Tibial artery (tissue), 4 donors: Measurements from ENCODE around the gene PTPRH.

ENCODE experiments used
- DNase-seq, 2 donors: peaks; one replicate each; pipeline ENCODE4 v3.0.0-alpha.2; 2019
- H3K27ac ChIP-seq, 2 donors: fragments of 200-600 bp; sonication (generic) in 1 of 2; 1 replicate in 1 of 2; 2 replicates in 1 of 2; pipeline ENCODE4 v1.5.1; 2018 to 2019; ENCODE audit warnings: mild to moderate bottlenecking in 1 of 2
- H3K27me3 ChIP-seq, 2 donors: fragments of 200-600 bp; sonication (generic) in 1 of 2; one replicate each; pipeline versions ENCODE4 v1.5.1 to v1.6.0; 2016 to 2019
- H3K36me3 ChIP-seq, 3 donors: fragments of 200-600 bp; sonication (generic) in 2 of 3; one replicate each; pipeline ENCODE4 v1.5.1; 2016 to 2019; ENCODE audit warnings: mild to moderate bottlenecking in 2 of 3
- H3K4me1 ChIP-seq, 4 donors: fragments of 200-600 bp; sonication (generic) in 2 of 4; 1 replicate in 3 of 4; 2 replicates in 1 of 4; pipeline ENCODE4 v1.5.1; 2016 to 2019
- H3K4me3 ChIP-seq, 2 donors: fragments of 200-600 bp; sonication (generic) in 1 of 2; 1 replicate in 1 of 2; 2 replicates in 1 of 2; pipeline ENCODE4 v1.5.1; 2018 to 2019; ENCODE audit warnings: mild to moderate bottlenecking in 2 of 2
- H3K9me3 ChIP-seq, 3 donors: fragments of 200-600 bp; sonication (generic) in 1 of 3; one replicate each; pipeline ENCODE4 v1.5.1; 2016 to 2019
- intact Hi-C: fragments of 100-400 bp; cut with DNase I; formaldehyde crosslinking; loops from one replicate; pipeline ENCODE4 v1.15.0; 2023; ENCODE audit warnings: low total_unique reads
- TF ChIP-seq, protein P1 (sequence below), 2 experiments: fragments of 200-600 bp in 1 of 2; fragments of 450-650 bp in 1 of 2; IDR thresholded peaks; one replicate each; pipeline ENCODE4 v1.5.1; 2017 to 2019; ENCODE audit warnings: antibody characterized with exemption in 2 of 2, mild to moderate bottlenecking in 1 of 2, moderate library complexity in 1 of 2

The PTPRH gene

GRCh38 chr19:55208880-55209692, at the start of gene PTPRH:
Gene PTPRH (minus strand): TSS chr19:55209501. CDS start chr19:55209433, 68 bp downstream.
- no peak for DNase-seq
- no peak within 1 kb of the TSS for H3K4me3 ChIP-seq
- intact Hi-C loops: no loop called here
- H3K9me3 ChIP-seq: peaks cover 5 to 11% (median 8%) of the 10 kb centered on the region in 3 donors
- TF ChIP-seq, protein P1, sequence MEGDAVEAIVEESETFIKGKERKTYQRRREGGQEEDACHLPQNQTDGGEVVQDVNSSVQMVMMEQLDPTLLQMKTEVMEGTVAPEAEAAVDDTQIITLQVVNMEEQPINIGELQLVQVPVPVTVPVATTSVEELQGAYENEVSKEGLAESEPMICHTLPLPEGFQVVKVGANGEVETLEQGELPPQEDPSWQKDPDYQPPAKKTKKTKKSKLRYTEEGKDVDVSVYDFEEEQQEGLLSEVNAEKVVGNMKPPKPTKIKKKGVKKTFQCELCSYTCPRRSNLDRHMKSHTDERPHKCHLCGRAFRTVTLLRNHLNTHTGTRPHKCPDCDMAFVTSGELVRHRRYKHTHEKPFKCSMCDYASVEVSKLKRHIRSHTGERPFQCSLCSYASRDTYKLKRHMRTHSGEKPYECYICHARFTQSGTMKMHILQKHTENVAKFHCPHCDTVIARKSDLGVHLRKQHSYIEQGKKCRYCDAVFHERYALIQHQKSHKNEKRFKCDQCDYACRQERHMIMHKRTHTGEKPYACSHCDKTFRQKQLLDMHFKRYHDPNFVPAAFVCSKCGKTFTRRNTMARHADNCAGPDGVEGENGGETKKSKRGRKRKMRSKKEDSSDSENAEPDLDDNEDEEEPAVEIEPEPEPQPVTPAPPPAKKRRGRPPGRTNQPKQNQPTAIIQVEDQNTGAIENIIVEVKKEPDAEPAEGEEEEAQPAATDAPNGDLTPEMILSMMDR (IDR thresholded peaks at IDR 0.05): no peak
- H3K4me1 ChIP-seq: peaks cover 0 to 6% (median 5%) of the 10 kb centered on the region in 4 donors
- H3K36me3 ChIP-seq: no peaks in the 10 kb centered on the region
- H3K27ac ChIP-seq: no peak within 1 kb of the TSS
- H3K27me3 ChIP-seq: peaks cover 0 to 27% of the 10 kb centered on the region in 2 donors

DNA sequence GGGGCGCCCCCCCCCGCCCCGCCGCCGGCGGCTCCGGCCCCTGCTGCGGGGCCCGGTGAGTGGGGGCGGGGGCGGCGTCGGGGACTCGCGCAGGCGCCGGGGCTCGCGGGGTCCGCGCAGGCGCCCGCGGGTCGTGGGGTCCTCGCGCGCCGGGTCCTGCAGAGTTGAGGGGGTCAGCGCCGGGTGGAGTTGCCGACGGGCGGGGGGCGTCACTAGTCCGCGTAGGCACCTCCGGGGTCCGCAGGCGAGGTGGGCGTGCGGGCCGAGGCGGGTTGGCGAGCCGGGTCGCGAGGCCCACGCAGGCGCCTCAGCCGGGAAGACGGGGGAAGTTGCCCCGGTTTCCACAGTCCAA, 49.2 kb upstream of the PTPRH start:
- TF ChIP-seq, protein P1 (IDR thresholded peaks at IDR 0.05): no peak
- Histone ChIP-seq H3K27ac (peak overlapping the region; percentile 85 to 94), H3K4me3 (peak overlapping the region; percentile 91 to 97), H3K9me3 (no peaks in the 10 kb centered on the region), H3K27me3 (no peaks in the 10 kb centered on the region), H3K36me3 (peaks cover 0 to 7% (median 0%) of the 10 kb centered on the region in 3 donors), H3K4me1 (peaks cover 0 to 47% (median 44%) of the 10 kb centered on the region in 4 donors)
- DNase-seq: no peak
- intact Hi-C loops: no loop called here

DNA sequence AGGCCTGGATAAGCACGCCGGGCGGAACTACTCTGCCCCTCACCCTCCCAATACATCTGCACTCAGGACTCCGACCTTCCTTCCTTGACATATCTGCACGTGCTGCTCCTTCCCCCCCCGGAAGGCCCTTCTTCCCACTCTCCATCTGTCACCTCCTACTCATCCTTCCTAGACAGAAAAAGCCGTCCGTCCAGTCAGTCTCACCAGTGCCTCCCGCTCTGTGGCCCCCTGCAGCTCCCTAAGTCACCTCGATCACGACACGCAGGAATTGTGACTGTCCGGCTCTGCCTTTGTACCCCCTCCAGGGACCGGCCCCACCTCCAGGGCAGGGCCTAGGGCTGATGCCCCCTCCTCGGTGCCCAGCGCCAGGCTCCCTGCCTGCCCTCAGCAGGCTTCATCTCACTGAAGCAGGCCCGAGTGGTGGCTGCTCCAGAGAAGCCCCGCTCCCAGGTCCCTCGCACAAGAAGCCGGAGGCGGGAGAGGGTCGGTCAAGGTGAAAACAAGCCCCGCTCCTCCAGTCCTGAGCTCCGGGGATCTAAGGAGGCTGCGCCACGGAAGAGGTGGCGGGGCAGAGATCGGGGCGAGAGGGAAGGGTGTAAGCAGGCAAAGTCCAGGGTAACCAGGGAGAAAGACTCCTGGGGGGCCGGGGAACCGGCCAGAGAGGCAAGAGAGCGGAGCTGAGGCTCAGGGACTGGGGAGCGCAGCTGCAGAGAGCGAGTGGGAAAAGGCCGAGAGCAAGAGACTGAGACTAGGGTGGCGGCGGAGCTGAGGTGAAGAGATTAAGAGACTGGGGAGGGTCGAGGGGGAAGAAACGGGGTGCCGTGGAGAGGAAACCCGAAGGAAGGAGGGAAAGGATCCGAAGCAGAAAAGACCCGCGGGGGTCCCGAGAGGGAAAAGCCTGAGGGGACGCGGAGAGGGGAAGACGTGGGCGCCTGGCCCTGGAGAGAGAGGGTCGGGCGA, 48.4 kb upstream of the PTPRH start:
- H3K27me3 ChIP-seq: no peaks in the 10 kb centered on the region
- intact Hi-C loops: no loop called here

GRCh38 chr19:55256562-55257460, 47.5 kb upstream of the PTPRH start:
- no peak for DNase-seq
- intact Hi-C loops: no loop called here
- peaks cover 0 to 52% (median 44%) of the 10 kb centered on the region in 4 donors for H3K4me1 ChIP-seq
- H3K36me3 ChIP-seq: peaks cover 0 to 9% (median 0%) of the 10 kb centered on the region in 3 donors
- H3K4me3 ChIP-seq: peak overlapping the region; percentile 91 to 97
- peak overlapping the region in 1 of 2 donors; percentile 85 for H3K27ac ChIP-seq
- TF ChIP-seq, protein P1 (IDR thresholded peaks at IDR 0.05): no peak
- H3K9me3 ChIP-seq: no peaks in the 10 kb centered on the region
- no peaks in the 10 kb centered on the region for H3K27me3 ChIP-seq

More for the DNA sequence above, 48.4 kb upstream of the PTPRH start:
- TF ChIP-seq, protein P1 (IDR thresholded peaks at IDR 0.05): no peak
- Histone ChIP-seq H3K4me3 (peak overlapping the region; percentile 91 to 97), H3K27ac (peak overlapping the region; percentile 85 to 94), H3K4me1 (peaks cover 0 to 47% (median 44%) of the 10 kb centered on the region in 4 donors), H3K36me3 (peaks cover 0 to 12% (median 0%) of the 10 kb centered on the region in 3 donors), H3K9me3 (no peaks in the 10 kb centered on the region)
- DNase-seq: no peak
